Endothelial cell of umbilical vein (primary cell): ENCODE results near the gene ERCC6L. TPM values are rescaled to one million over a fixed set of nuclear protein-coding genes. Genes with fewer than 3 reads are reported as not detected.

Experiments used
- BruUV-seq: library from RNA; stranded (reverse); fragments of 400-500 nt; replicated peaks from 2 replicates; lab custom pipeline; 2021; lab: Mats Ljungman, UMichigan
- CTCF ChIA-PET: fragments of 300-600, 350-600 bp; sonication (Branson Sonifier 250); formaldehyde crosslinking; loops from one replicate; lab custom pipeline; 2021; ENCODE audit warnings: antibody characterized with exemption, inconsistent platforms; lab: Charles Lee
- POLR2A ChIA-PET: fragments of 300-600, 350-600 bp; sonication (Branson Sonifier 250); formaldehyde crosslinking; loops from one replicate; lab custom pipeline; 2021; ENCODE audit warnings: antibody characterized with exemption, inconsistent platforms; lab: Charles Lee
- DNase-seq: peaks from one replicate; pipeline ENCODE4 v3.0.0-alpha.2; 2011; ENCODE audit warnings: low read depth, low spot score
- FAIRE-seq: peaks from 2 replicates; lab custom pipeline; 2011; peaks lifted over from hg19 to GRCh38; lab: Jason Lieb, UNC
- H2AFZ ChIP-seq: 2 replicates; pipeline ENCODE4 v1.6.0; 2012; ENCODE audit warnings: low read depth, low read length, control low read depth, inconsistent platforms
- H3K27ac ChIP-seq: 2 replicates; pipeline ENCODE4 v1.5.1; 2011; ENCODE audit warnings: low read depth, mild to moderate bottlenecking, control low read depth, low read length, moderate library complexity; ENCODE audit not compliant: insufficient read depth
- H3K27me3 ChIP-seq, 2 experiments: 2 replicates each; pipeline versions ENCODE4 v1.6.0 to v1.6.1; 2011; ENCODE audit warnings: low read length in 2 of 2, mixed read lengths in 1 of 2; ENCODE audit not compliant: control insufficient read depth in 2 of 2, insufficient read depth in 2 of 2
- H3K36me3 ChIP-seq, 2 experiments: 2 replicates in 1 of 2; 3 replicates in 1 of 2; pipeline ENCODE4 v1.5.1; 2011; ENCODE audit warnings: low read length in 2 of 2, mild to moderate bottlenecking in 1 of 2, moderate library complexity in 1 of 2; ENCODE audit not compliant: control insufficient read depth in 2 of 2, insufficient read depth in 2 of 2; ENCODE audit errors: extremely low read depth in 1 of 2
- H3K4me1 ChIP-seq: 3 replicates; pipeline ENCODE4 v1.5.1; 2011; ENCODE audit warnings: mild to moderate bottlenecking, low read length; ENCODE audit not compliant: control insufficient read depth, insufficient read depth; ENCODE audit errors: extremely low read depth
- H3K4me2 ChIP-seq: 2 replicates; pipeline ENCODE4 v1.6.1; 2011; ENCODE audit warnings: low read length, control low read depth, mixed read lengths; ENCODE audit not compliant: insufficient read depth
- H3K4me3 ChIP-seq, 3 experiments: fragments of 200-600 bp in 1 of 3; sonication (generic), shearing (Covaris generic) in 1 of 3; replicated peaks in 1 of 3; 2 replicates each; pipeline ENCODE4 v1.5.1; 2011 to 2016; ENCODE audit warnings: control low read depth in 3 of 3, low read length in 3 of 3, mild to moderate bottlenecking in 2 of 3, inconsistent platforms in 1 of 3, low read depth in 1 of 3, moderate library complexity in 1 of 3; ENCODE audit not compliant: insufficient read depth in 1 of 3
- H3K79me2 ChIP-seq: 2 replicates; pipeline ENCODE4 v1.6.0; 2012; ENCODE audit warnings: low read length, inconsistent platforms; ENCODE audit not compliant: control insufficient read depth, insufficient read depth
- H3K9ac ChIP-seq: replicated peaks from 2 replicates; pipeline ENCODE3; 2011; ENCODE audit warnings: low read length, control low read depth; ENCODE audit not compliant: insufficient read depth; ENCODE audit errors: extremely low read depth
- H3K9me1 ChIP-seq: replicated peaks from 3 replicates; pipeline ENCODE4 v1.6.0; 2011; ENCODE audit warnings: mild to moderate bottlenecking, low read length; ENCODE audit not compliant: control insufficient read depth, insufficient read depth; ENCODE audit errors: extremely low read depth
- H3K9me3 ChIP-seq: replicated peaks from 2 replicates; pipeline ENCODE4 v1.5.1; 2012; ENCODE audit warnings: low read length, inconsistent platforms; ENCODE audit not compliant: control insufficient read depth, insufficient read depth
- H4K20me1 ChIP-seq: replicated peaks from 2 replicates; pipeline ENCODE3; 2011; ENCODE audit warnings: mild to moderate bottlenecking, low read length; ENCODE audit not compliant: control insufficient read depth, insufficient read depth; ENCODE audit errors: extremely low read depth
- EZH2 ChIP-seq: IDR thresholded peaks from 2 replicates; pipeline ENCODE4 v1.6.1; 2012; ENCODE audit warnings: borderline replicate concordance, low read depth, mild to moderate bottlenecking, moderate library complexity, low read length, inconsistent platforms; ENCODE audit not compliant: severe bottlenecking
- FOS ChIP-seq: IDR thresholded peaks from 2 replicates; pipeline ENCODE4 v1.6.1; 2011; ENCODE audit warnings: mild to moderate bottlenecking, low read length, moderate library complexity, borderline replicate concordance; ENCODE audit not compliant: insufficient read depth
- GATA2 ChIP-seq: IDR thresholded peaks from 2 replicates; pipeline ENCODE4 v1.7.0; 2011; ENCODE audit warnings: low read depth, mild to moderate bottlenecking, moderate library complexity, mixed read lengths, low read length; ENCODE audit not compliant: insufficient read length, insufficient read depth
- JUN ChIP-seq: IDR thresholded peaks from 2 replicates; pipeline ENCODE4 v1.6.1; 2011; ENCODE audit warnings: borderline replicate concordance, low read depth; ENCODE audit not compliant: insufficient read length, insufficient read depth
- MYC ChIP-seq: IDR thresholded peaks from one replicate; pipeline ENCODE4 v1.6.1; 2011; ENCODE audit warnings: mild to moderate bottlenecking, low read depth, low read length
- POLR2A ChIP-seq: IDR thresholded peaks from 2 replicates; pipeline ENCODE4 v1.6.1; 2012; ENCODE audit warnings: low read depth, mild to moderate bottlenecking, control low read depth, low read length
- POLR2AphosphoS5 ChIP-seq: IDR thresholded peaks from 2 replicates; pipeline ENCODE4 v1.6.1; 2012; ENCODE audit warnings: low read depth, mild to moderate bottlenecking, control low read depth, low read length, moderate library complexity; ENCODE audit not compliant: insufficient read depth
- dilution Hi-C: fragments of 300-500 bp; cut with MboI; formaldehyde crosslinking; loops from one replicate; pipeline ENCODE4 v1.15.0; 2019; ENCODE audit warnings: low sequenced_read_pairs; ENCODE audit not compliant: extremely low pct_ligation_motif_present
- intact Hi-C: fragments of 100-400 bp; cut with micrococcal nuclease; formaldehyde crosslinking; loops from one replicate; pipeline ENCODE4 v1.10.0; 2022
- polyA plus RNA-seq, 4 experiments: library from polyadenylated mRNA; depleted of rRNA in 3 of 4; stranded (reverse) in 3 of 4; unstranded in 1 of 4; fragments of >200 nt; gene quantifications; 2 replicates each; pipeline versions ENCODE4 v1.2.1 to v1.2.3, GENCODE V29; 2011 to 2012; ENCODE audit warnings: missing spikeins in 1 of 4
- total RNA-seq: library from RNA; stranded (reverse); gene quantifications from 2 replicates; pipeline ENCODE4 v1.2.3, GENCODE V29; 2021
- TF ChIP-seq, protein P1 (sequence below): IDR thresholded peaks from 2 replicates; pipeline ENCODE4 v1.6.1; 2011; ENCODE audit not compliant: insufficient read depth, insufficient read length
- TF ChIP-seq, protein P2 (sequence below), 2 donors: IDR thresholded peaks; 1 replicate in 1 of 2; 2 replicates in 1 of 2; pipeline ENCODE4 v1.5.1; 2011; ENCODE audit warnings: low read length in 2 of 2, mild to moderate bottlenecking in 2 of 2, moderate library complexity in 2 of 2, control low read depth in 1 of 2, inconsistent platforms in 1 of 2, low read depth in 1 of 2; ENCODE audit not compliant: insufficient read depth in 1 of 2; ENCODE audit errors: extremely low read depth in 1 of 2

Gene ERCC6L
- total and polyA plus RNA-seq, 2 donors (not counting 3 experiments of a cell fraction or from before 2014, with no cell fraction given), result 0.92 to 6.7 TPM

DNA sequence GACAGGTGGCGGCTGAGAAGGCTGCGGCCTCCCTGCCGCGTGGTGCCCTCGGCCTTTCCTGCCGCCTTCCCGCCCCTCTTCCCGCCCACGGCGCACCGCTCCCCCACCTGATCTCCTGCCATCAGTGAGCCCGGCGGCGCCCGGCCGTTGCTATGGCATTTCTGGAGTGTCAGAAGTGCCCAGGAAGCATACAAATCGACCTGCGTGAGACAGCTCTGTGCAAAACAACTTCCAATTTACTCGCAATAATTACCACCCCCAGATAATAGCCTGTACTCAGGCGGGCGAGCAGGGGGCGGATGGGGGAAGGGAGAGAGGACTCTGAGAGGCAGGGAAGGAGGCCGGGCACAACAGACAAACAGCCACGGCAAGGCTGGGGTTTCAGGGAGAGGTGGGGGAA is 16.6 kb upstream of the ERCC6L start:
- Histone ChIP-seq H3K79me2 (no peaks in the 10 kb centered on the region), H3K27ac (no peak overlapping the region), H2AFZ (peak overlapping the region; percentile 30), H3K4me1 (peaks cover 6% of the 10 kb centered on the region), H3K4me3 (no peak overlapping the region), H3K36me3 (no peaks in the 10 kb centered on the region), H3K9ac (no peak overlapping the region), H3K9me3 (no peaks in the 10 kb centered on the region), H3K27me3 (peaks cover 0 to 4% of the 10 kb centered on the region in 2 experiments), H3K9me1 (no peaks in the 10 kb centered on the region), H4K20me1 (no peaks in the 10 kb centered on the region), H3K4me2 (no peak overlapping the region)
- dilution Hi-C loops, result no loop called here
- intact Hi-C loops, result no loop called here
- no peak for TF ChIP-seq POLR2A
- no peak for TF ChIP-seq POLR2AphosphoS5
- TF ChIP-seq, protein P1, sequence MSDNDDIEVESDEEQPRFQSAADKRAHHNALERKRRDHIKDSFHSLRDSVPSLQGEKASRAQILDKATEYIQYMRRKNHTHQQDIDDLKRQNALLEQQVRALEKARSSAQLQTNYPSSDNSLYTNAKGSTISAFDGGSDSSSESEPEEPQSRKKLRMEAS, result no peak
- no peak for TF ChIP-seq GATA2
- no peak for TF ChIP-seq JUN
- no peak for TF ChIP-seq EZH2
- no peak for TF ChIP-seq FOS
- TF ChIP-seq, protein P2, sequence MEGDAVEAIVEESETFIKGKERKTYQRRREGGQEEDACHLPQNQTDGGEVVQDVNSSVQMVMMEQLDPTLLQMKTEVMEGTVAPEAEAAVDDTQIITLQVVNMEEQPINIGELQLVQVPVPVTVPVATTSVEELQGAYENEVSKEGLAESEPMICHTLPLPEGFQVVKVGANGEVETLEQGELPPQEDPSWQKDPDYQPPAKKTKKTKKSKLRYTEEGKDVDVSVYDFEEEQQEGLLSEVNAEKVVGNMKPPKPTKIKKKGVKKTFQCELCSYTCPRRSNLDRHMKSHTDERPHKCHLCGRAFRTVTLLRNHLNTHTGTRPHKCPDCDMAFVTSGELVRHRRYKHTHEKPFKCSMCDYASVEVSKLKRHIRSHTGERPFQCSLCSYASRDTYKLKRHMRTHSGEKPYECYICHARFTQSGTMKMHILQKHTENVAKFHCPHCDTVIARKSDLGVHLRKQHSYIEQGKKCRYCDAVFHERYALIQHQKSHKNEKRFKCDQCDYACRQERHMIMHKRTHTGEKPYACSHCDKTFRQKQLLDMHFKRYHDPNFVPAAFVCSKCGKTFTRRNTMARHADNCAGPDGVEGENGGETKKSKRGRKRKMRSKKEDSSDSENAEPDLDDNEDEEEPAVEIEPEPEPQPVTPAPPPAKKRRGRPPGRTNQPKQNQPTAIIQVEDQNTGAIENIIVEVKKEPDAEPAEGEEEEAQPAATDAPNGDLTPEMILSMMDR (IDR thresholded peaks at IDR 0.05; ENCODE audit: extremely low read depth in 1 of 2, insufficient read depth in 1 of 2, low read depth in 1 of 2, low read length in 2 of 2), result no peak
- no peak for TF ChIP-seq MYC
- ChIA-PET CTCF (no interaction called here), POLR2A (no interaction called here)
- no peak for FAIRE-seq
- no TSS peak for BruUV-seq
- DNase-seq, result no peak
